HUDEP-2 (cell line): ENCODE results near the gene PCDHGA1.
"Not testable (repeated sequence)": the region's sequence is repeated elsewhere in the genome, so short reads cannot be mapped to it uniquely, and the experiment has no call there.

Experiments used
- DNase-seq, 76 experiments: peaks; one replicate each; lab custom pipeline; 2025; ENCODE audit not compliant: unreplicated experiment in 76 of 76; lab: John Stamatoyannopoulos, UW

The PCDHGA1 gene

GRCh38 chr5:141375444-141376155 lies 45.3 kb downstream of the PCDHGA1 start:
- peak in 1 of 76 experiments; percentile 3 for DNase-seq

DNA sequence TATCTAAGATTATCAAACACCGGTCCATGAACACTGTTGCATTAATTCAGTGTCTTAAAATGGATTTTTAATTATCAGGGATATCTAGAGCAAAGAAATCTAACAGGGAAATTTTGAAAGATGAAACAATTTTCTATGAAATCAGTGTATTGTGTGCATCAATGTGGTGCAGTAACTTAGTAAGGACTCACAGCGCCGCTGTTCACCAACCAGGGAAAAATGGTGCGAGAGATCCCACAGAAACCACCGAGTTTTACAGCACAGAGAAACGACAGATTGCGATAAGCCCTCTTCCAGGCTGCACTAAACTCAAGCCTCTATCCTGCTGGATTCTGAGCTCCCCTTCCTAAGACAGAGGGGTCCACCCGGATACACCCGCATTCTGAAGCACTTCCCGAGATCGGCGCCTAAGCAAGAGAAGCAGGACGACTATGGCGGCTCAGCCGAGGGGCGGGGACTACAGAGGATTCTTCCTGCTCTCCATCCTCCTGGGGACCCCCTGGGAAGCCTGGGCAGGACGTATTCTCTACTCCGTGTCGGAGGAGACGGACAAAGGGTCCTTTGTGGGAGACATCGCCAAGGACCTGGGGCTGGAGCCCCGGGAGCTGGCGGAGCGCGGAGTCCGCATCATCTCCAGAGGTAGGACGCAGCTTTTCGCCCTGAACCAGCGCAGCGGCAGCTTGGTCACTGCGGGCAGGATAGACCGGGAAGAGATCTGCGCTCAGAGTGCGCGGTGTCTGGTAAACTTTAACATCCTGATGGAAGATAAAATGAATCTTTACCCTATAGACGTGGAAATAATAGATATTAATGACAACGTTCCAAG lies 52.4 kb downstream of the PCDHGA1 start, which contains the start of gene PCDHGA7:
TSS of gene PCDHGA7 (plus strand) at position 274 of the 826 bp plus-strand sequence. CDS start at position 432, 158 bp downstream.
- DNase-seq = no peak

- DNase-seq = no peak
Measured at GRCh38 chr5:141383345-141383744, 53.0 kb downstream of the PCDHGA1 start.

DNA sequence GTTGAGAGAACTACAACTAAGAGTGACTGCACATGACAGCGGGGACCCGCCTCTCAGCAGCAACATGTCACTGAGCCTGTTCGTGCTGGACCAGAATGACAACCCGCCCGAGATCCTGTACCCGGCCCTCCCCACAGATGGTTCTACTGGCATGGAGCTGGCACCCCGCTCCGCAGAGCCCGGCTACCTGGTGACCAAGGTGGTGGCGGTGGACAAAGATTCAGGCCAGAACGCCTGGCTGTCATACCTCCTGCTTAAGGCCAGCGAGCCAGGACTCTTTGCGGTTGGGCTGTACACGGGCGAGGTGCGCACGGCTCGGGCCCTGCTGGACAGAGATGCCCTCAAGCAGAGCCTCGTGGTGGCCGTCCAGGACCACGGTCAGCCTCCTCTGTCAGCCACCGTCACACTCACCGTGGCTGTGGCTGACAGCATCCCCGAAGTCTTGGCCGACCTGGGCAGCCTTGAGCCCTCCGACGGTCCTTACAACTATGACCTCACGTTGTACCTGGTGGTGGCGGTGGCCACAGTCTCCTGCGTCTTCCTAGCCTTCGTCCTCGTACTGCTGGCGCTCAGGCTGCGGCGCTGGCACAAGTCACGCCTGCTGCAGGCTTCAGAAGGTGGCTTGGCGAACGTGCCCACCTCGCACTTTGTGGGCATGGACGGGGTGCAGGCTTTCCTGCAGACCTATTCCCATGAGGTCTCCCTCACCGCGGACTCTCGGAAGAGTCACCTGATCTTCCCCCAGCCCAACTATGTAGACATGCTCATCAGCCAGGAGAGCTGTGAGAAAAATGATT lies 54.4 kb downstream of the PCDHGA1 start:
- DNase-seq = no peak

GRCh38 chr5:141387557-141388311 lies 57.4 kb downstream of the PCDHGA1 start, which contains the start of gene PCDHGB4:
TSS of gene PCDHGB4 (plus strand) at chr5:141387698. CDS start at chr5:141387885, 187 bp downstream.
- DNase-seq = peak in 2 of 76 experiments; percentile 3 to 15

GRCh38 chr5:141388661-141389060 lies 58.3 kb downstream of the PCDHGA1 start:
- DNase-seq = no peak

- no peak for DNase-seq
Measured at GRCh38 chr5:141389153-141390042, 59.1 kb downstream of the PCDHGA1 start.

DNA sequence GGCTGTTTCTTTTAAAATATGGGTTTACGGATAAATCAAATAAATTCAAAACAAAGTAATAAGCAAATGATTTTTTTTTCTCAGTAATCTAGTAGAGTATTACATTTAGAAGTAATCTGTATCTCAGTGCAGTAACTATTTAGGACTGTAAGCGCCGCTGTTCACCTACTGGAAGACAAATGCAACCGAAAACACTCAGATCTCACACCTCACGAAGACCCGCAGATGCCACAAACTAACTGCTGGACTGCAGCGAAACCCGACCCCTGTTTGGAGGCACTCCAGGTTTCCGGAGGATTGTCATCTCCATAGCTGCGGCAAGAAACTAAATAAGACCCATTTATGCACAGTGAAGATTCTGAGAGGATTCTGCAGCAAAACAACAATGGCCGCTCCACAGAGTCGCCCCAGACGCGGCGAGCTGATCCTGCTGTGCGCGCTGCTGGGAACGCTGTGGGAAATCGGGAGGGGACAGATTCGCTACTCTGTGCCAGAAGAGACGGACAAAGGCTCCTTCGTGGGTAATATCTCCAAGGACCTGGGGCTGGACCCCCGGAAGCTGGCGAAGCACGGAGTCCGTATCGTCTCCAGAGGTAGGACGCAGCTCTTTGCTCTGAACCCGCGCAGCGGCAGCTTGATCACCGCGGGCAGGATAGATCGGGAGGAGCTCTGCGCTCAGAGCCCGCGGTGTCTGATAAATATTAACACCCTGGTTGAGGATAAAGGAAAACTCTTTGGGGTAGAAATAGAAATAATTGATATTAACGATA lies 62.3 kb downstream of the PCDHGA1 start, which contains the start of gene PCDHGA8:
TSS of gene PCDHGA8 (plus strand) at position 205 of the 770 bp plus-strand sequence. CDS start at position 386, 181 bp downstream.
- DNase-seq = no peak

DNA sequence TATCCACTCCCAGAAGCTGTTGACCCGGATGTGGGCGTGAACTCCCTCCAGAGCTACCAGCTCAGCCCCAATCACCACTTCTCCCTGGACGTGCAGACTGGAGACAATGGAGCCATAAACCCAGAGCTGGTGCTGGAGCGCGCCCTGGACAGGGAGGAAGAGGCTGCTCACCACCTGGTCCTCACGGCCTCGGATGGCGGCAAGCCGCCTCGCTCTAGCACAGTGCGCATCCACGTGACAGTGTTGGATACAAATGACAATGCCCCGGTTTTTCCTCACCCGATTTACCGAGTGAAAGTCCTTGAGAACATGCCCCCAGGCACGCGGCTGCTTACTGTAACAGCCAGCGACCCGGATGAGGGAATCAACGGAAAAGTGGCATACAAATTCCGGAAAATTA lies 63.0 kb downstream of the PCDHGA1 start:
- no peak for DNase-seq

- DNase-seq = not testable (repeated sequence)
Measured at GRCh38 chr5:141394401-141395187, 64.3 kb downstream of the PCDHGA1 start.

DNA sequence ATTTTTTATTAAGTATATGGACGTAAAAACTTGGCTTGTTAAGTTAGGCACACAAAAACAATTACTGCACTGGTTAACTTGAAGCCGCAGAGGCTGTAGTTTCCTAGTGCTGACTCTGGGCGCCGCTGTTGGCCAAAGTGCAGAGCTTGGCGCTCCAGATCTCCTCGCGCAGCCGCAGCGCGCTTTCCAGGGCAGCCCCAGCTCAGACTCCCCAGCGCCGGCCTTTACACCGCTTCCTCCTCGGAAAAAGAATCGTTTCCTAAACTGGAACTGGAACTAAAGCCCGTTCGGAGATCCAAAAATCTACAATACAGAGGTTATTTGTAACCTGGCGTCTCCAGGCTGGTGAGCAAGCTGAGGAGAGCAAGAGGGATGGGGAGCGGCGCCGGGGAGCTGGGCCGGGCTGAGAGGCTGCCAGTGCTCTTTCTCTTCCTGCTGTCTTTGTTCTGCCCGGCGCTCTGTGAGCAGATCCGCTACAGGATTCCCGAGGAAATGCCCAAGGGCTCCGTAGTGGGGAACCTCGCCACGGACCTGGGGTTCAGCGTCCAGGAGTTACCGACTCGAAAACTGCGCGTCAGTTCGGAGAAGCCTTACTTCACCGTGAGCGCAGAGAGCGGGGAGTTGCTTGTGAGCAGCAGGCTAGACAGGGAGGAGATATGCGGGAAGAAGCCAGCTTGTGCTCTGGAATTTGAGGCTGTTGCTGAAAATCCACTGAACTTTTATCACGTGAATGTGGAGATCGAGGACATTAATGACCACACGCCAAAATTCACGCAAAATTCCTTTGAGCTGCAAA lies 67.6 kb downstream of the PCDHGA1 start, which contains the start of gene PCDHGB5:
TSS of gene PCDHGB5 (plus strand) at position 192 of the 796 bp plus-strand sequence. CDS start at position 373, 181 bp downstream.
- DNase-seq = peak in 9 of 76 experiments; percentile 2 to 25 (median 11)

DNA sequence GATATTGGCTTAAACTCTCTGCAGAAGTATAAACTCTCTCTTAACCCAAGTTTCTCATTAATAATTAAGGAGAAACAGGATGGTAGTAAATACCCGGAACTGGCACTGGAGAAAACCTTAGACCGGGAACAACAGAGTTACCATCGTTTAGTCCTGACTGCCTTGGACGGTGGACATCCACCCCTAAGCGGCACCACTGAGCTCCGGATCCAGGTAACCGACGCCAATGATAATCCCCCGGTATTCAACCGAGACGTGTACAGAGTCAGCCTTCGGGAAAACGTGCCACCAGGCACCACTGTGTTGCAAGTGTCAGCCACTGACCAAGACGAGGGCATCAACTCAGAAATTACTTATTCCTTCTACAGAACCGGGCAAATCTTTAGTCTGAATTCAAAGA lies 68.3 kb downstream of the PCDHGA1 start:
- no peak for DNase-seq

DNA sequence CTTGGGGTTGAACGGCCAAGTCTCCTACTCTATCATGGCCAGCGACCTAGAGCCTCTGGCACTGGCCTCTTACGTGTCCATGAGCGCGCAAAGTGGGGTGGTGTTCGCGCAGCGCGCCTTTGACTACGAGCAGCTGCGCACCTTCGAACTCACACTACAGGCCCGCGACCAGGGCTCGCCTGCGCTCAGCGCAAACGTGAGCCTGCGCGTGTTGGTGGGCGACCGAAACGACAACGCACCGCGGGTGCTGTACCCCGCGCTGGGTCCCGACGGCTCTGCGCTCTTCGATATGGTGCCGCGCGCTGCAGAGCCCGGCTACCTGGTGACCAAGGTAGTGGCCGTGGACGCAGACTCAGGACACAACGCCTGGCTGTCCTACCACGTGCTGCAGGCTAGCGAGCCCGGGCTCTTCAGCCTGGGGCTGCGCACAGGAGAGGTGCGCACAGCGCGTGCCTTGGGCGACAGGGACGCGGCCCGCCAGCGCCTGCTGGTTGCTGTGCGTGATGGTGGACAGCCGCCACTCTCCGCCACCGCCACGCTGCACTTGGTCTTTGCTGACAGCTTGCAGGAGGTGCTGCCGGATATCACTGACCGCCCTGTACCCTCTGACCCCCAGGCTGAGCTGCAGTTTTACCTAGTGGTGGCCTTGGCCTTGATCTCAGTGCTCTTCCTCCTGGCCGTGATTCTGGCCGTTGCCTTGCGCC lies 69.4 kb downstream of the PCDHGA1 start:
- DNase-seq = no peak

GRCh38 chr5:141402553-141403243 lies 72.4 kb downstream of the PCDHGA1 start, which contains the start of gene PCDHGA9:
TSS of gene PCDHGA9 (plus strand) at chr5:141402778. CDS start at chr5:141402953, 175 bp downstream.
- no peak for DNase-seq

GRCh38 chr5:141403387-141403786 lies 73.1 kb downstream of the PCDHGA1 start:
- no peak for DNase-seq
